ENCODE data around the gene OLFM1. TPM values are rescaled to one million over a fixed set of nuclear protein-coding genes. Genes with fewer than 3 reads are reported as not detected.

The OLFM1 gene
- total RNA-seq, 2 donors from 2014 or later = 11.0 to 23.2 TPM

GRCh38 chr9:135135929-135136315 is 48.5 kb downstream of the OLFM1 start:
- peaks cover 27% of the 10 kb centered on the region for H3K9me3 Mint-ChIP-seq
- Histone ChIP-seq H3K36me3 (ENCODE audit: control insufficient read depth, insufficient read depth, low read length) (no peaks in the 10 kb centered on the region), H3K27me3 (ENCODE audit: control insufficient read depth, insufficient read depth, low read length, poor library complexity, severe bottlenecking) (no peaks in the 10 kb centered on the region), H3K9me3 (ENCODE audit: control insufficient read depth, low read length) (peaks cover 24% of the 10 kb centered on the region), H3K4me1 (ENCODE audit: control insufficient read depth, insufficient read depth, low read length) (peaks cover 2% of the 10 kb centered on the region), H3K4me3 (ENCODE audit: low read length) (no peak overlapping the region), H3K9ac (ENCODE audit: extremely low read depth, low read length, poor library complexity, severe bottlenecking) (no peak overlapping the region), H3K27ac (ENCODE audit: low read depth, low read length) (no peak overlapping the region)
- WGBS, 2 experiments (ENCODE audit: insufficient coverage in 1 of 2, insufficient read length in 1 of 2) = 92 to 95% methylated on average over 6 of the region's 6 CpGs
- H3K27me3 Mint-ChIP-seq (ENCODE audit: insufficient read depth) = peaks cover 1% of the 10 kb centered on the region
- no peak for TF ChIP-seq CTCF (conservative IDR thresholded peaks at IDR 0.05)
- H3K36me3 Mint-ChIP-seq (ENCODE audit: low read depth) = no peaks in the 10 kb centered on the region
- no peak for DNase-seq
- no peak overlapping the region for H3K27ac Mint-ChIP-seq
- H3K4me3 Mint-ChIP-seq = no peak overlapping the region
- peaks cover 21% of the 10 kb centered on the region for H3K4me1 Mint-ChIP-seq

GRCh38 chr9:135136481-135136880 is 49.0 kb downstream of the OLFM1 start:
- no peaks in the 10 kb centered on the region for H3K36me3 ChIP-seq (ENCODE audit: control insufficient read depth, insufficient read depth, low read length)
- no peaks in the 10 kb centered on the region for H3K36me3 Mint-ChIP-seq (ENCODE audit: low read depth)
- H3K9me3 Mint-ChIP-seq = peaks cover 27% of the 10 kb centered on the region
- H3K4me3 ChIP-seq (ENCODE audit: low read length) = no peak overlapping the region
- peak overlapping the region; percentile 1 for H3K4me3 Mint-ChIP-seq
- no peaks in the 10 kb centered on the region for H3K27me3 ChIP-seq (ENCODE audit: control insufficient read depth, insufficient read depth, low read length, poor library complexity, severe bottlenecking)
- WGBS, 2 experiments (ENCODE audit: insufficient coverage in 1 of 2, insufficient read length in 1 of 2) = 71 to 100% methylated on average over 2 to 9 of the region's 9 CpGs
- peak overlapping the region; percentile 77 for H3K27ac Mint-ChIP-seq
- peaks cover 24% of the 10 kb centered on the region for H3K9me3 ChIP-seq (ENCODE audit: control insufficient read depth, low read length)
- no peak overlapping the region for H3K9ac ChIP-seq (ENCODE audit: extremely low read depth, low read length, poor library complexity, severe bottlenecking)
- peaks cover 21% of the 10 kb centered on the region for H3K4me1 Mint-ChIP-seq
- no peak for TF ChIP-seq CTCF (conservative IDR thresholded peaks at IDR 0.05)
- H3K27ac ChIP-seq (ENCODE audit: low read depth, low read length) = peak overlapping the region; percentile 66
- peaks cover 2% of the 10 kb centered on the region for H3K4me1 ChIP-seq (ENCODE audit: control insufficient read depth, insufficient read depth, low read length)
- peaks cover 1% of the 10 kb centered on the region for H3K27me3 Mint-ChIP-seq (ENCODE audit: insufficient read depth)
- no peak for DNase-seq

GRCh38 chr9:135136991-135137832 is 49.7 kb downstream of the OLFM1 start:
- H3K4me1 ChIP-seq (ENCODE audit: control insufficient read depth, insufficient read depth, low read length) = peaks cover 2% of the 10 kb centered on the region
- 34 to 50% methylated on average over 12 to 18 of the region's 18 CpGs for WGBS, 2 experiments (ENCODE audit: insufficient coverage in 1 of 2, insufficient read length in 1 of 2)
- Mint-ChIP-seq H3K27ac (peak overlapping the region; percentile 77), H3K27me3 (ENCODE audit: insufficient read depth) (peaks cover 1% of the 10 kb centered on the region), H3K4me1 (peaks cover 21% of the 10 kb centered on the region), H3K4me3 (peak overlapping the region; percentile 1), H3K36me3 (ENCODE audit: low read depth) (no peaks in the 10 kb centered on the region), H3K9me3 (peaks cover 27% of the 10 kb centered on the region)
- no peak for TF ChIP-seq CTCF (conservative IDR thresholded peaks at IDR 0.05)
- DNase-seq = peak; percentile 83
- peak overlapping the region; percentile 66 for H3K27ac ChIP-seq (ENCODE audit: low read depth, low read length)
- peaks cover 24% of the 10 kb centered on the region for H3K9me3 ChIP-seq (ENCODE audit: control insufficient read depth, low read length)
- H3K9ac ChIP-seq (ENCODE audit: extremely low read depth, low read length, poor library complexity, severe bottlenecking) = no peak overlapping the region
- no peaks in the 10 kb centered on the region for H3K27me3 ChIP-seq (ENCODE audit: control insufficient read depth, insufficient read depth, low read length, poor library complexity, severe bottlenecking)
- no peaks in the 10 kb centered on the region for H3K36me3 ChIP-seq (ENCODE audit: control insufficient read depth, insufficient read depth, low read length)
- H3K4me3 ChIP-seq (ENCODE audit: low read length) = peak overlapping the region; percentile 10
